HepG2 (cell line): ENCODE measurements around the gene CMYA5. TPM values are rescaled to one million over a fixed set of nuclear protein-coding genes. Genes with fewer than 3 reads are reported as not detected.
A peak's percentile ranks its signal among the peaks of the same experiment; 100 is the strongest.

Source experiments
- ARNT ChIP-seq: fragments of 450-650 bp; IDR thresholded peaks from 2 replicates; pipeline ENCODE4 v1.6.1; 2017
- ATRX ChIP-seq: sonication (generic); formaldehyde crosslinking; IDR thresholded peaks from 2 replicates; pipeline ENCODE4 v1.4.0; 2020; ENCODE audit warnings: missing genetic modification reagents, borderline replicate concordance
- CENPT ChIP-seq: sonication (generic); formaldehyde crosslinking; IDR thresholded peaks from 2 replicates; pipeline ENCODE4 v1.8.0; 2022; ENCODE audit warnings: low read depth, mild to moderate bottlenecking, moderate library complexity, missing genetic modification reagents
- EED ChIP-seq: sonication (generic); formaldehyde crosslinking; IDR thresholded peaks from 2 replicates; pipeline ENCODE4 v1.5.0; 2020; ENCODE audit warnings: mild to moderate bottlenecking, missing genetic modification reagents
- GLI4 ChIP-seq: sonication (generic); formaldehyde crosslinking; IDR thresholded peaks from 2 replicates; pipeline ENCODE4 v1.5.1; 2020; ENCODE audit warnings: missing genetic modification reagents, mild to moderate bottlenecking, moderate library complexity, borderline replicate concordance
- PAXIP1 ChIP-seq: sonication (generic); formaldehyde crosslinking; conservative IDR thresholded peaks from 2 replicates; pipeline ENCODE4 v1.4.0; 2020; ENCODE audit warnings: mild to moderate bottlenecking, missing genetic modification reagents, moderate library complexity
- TBX3 ChIP-seq: fragments of 450-650 bp; IDR thresholded peaks from 2 replicates; pipeline ENCODE4 v1.6.1; 2017; ENCODE audit warnings: antibody characterized with exemption, mild to moderate bottlenecking, inconsistent platforms, borderline replicate concordance
- THRA ChIP-seq: sonication (generic); formaldehyde crosslinking; IDR thresholded peaks from 2 replicates; pipeline ENCODE4 v1.4.0; 2020; ENCODE audit warnings: missing genetic modification reagents, borderline replicate concordance
- ZGPAT ChIP-seq: IDR thresholded peaks from 2 replicates; pipeline ENCODE4 v1.6.1; 2016; ENCODE audit warnings: mild to moderate bottlenecking
- ZNF292 ChIP-seq: sonication (generic); formaldehyde crosslinking; IDR thresholded peaks from 2 replicates; pipeline ENCODE4 v1.8.1; 2022; ENCODE audit warnings: mild to moderate bottlenecking, low read depth, missing genetic modification reagents, borderline replicate concordance
- ZNF550 ChIP-seq: sonication (generic); formaldehyde crosslinking; IDR thresholded peaks from 2 replicates; pipeline ENCODE4 v1.4.0; 2020; ENCODE audit warnings: mild to moderate bottlenecking, missing genetic modification reagents, borderline replicate concordance
- ZNF7 ChIP-seq: IDR thresholded peaks from 2 replicates; pipeline ENCODE4 v1.6.1; 2016; ENCODE audit warnings: missing biosample characterization, missing genetic modification reagents
- ZNF775 ChIP-seq: sonication (generic); formaldehyde crosslinking; IDR thresholded peaks from 2 replicates; pipeline ENCODE4 v1.4.0; 2020; ENCODE audit warnings: missing genetic modification reagents, mild to moderate bottlenecking, moderate library complexity, borderline replicate concordance
- polyA plus RNA-seq, 8 experiments: library from polyadenylated mRNA; depleted of rRNA in 3 of 8; stranded (reverse) in 7 of 8; unstranded in 1 of 8; fragments of >200 nt; fragmentation: Illumina TruSeq in 4 of 8; extraction: Trizol in 4 of 8; gene quantifications; 2 replicates each; pipeline versions ENCODE4 v1.2.1 to v1.2.3, GENCODE V29; 2011 to 2016; ENCODE audit warnings: low read depth in 4 of 8, missing spikeins in 1 of 8, mixed read lengths in 1 of 8; ENCODE audit not compliant: insufficient read depth in 1 of 8
- total RNA-seq, 5 experiments: library from RNA; depleted of rRNA; stranded (reverse); fragments of >200 nt; fragmentation: Illumina TruSeq; extraction: Trizol; gene quantifications; 2 replicates each; pipeline ENCODE4 v1.2.3, GENCODE V29; 2016; ENCODE audit warnings: low read depth in 1 of 5
- TF ChIP-seq, protein P1 (sequence below): sonication (generic); formaldehyde crosslinking; IDR thresholded peaks from 2 replicates; pipeline ENCODE4 v1.4.0; 2020; ENCODE audit warnings: missing genetic modification reagents

Gene CMYA5
- total and polyA plus RNA-seq, 2 of the 13 experiments (the other 11 are each of a cell fraction or from before 2014, with no cell fraction given): 0.13 to 0.51 TPM

GRCh38 chr5:79759848-79760247 lies 70.2 kb downstream of the CMYA5 start (continued):
- TF ChIP-seq, protein P1, sequence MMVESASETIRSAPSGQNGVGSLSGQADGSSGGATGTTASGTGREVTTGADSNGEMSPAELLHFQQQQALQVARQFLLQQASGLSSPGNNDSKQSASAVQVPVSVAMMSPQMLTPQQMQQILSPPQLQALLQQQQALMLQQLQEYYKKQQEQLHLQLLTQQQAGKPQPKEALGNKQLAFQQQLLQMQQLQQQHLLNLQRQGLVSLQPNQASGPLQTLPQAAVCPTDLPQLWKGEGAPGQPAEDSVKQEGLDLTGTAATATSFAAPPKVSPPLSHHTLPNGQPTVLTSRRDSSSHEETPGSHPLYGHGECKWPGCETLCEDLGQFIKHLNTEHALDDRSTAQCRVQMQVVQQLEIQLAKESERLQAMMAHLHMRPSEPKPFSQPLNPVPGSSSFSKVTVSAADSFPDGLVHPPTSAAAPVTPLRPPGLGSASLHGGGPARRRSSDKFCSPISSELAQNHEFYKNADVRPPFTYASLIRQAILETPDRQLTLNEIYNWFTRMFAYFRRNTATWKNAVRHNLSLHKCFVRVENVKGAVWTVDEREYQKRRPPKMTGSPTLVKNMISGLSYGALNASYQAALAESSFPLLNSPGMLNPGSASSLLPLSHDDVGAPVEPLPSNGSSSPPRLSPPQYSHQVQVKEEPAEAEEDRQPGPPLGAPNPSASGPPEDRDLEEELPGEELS (CRISPR knock-in tag): peak; percentile 46; the same call in 1 of the 2 replicates
- TF ChIP-seq ATRX: no peak
- TF ChIP-seq ZGPAT (CRISPR knock-in tag): no peak
- peak; percentile 25; the same call in 1 of the 2 replicates for TF ChIP-seq TBX3
- no peak for TF ChIP-seq EED (CRISPR knock-in tag)
- TF ChIP-seq ZNF550 (CRISPR knock-in tag): no peak
- TF ChIP-seq ZNF7: no peak
- peak; percentile 69 for TF ChIP-seq PAXIP1 (CRISPR knock-in tag)
- TF ChIP-seq THRA (CRISPR knock-in tag): no peak
- TF ChIP-seq ZNF292 (CRISPR knock-in tag): no peak
- TF ChIP-seq CENPT: no peak
- TF ChIP-seq GLI4: no peak
- TF ChIP-seq ZNF775 (CRISPR knock-in tag): no peak
- TF ChIP-seq ARNT: no peak
